Body of pancreas (tissue), 4 donors: ENCODE results near the gene SCN5A. TPM values are rescaled to one million over a fixed set of nuclear protein-coding genes. Genes with fewer than 3 reads are reported as not detected.

Experiments
- ATAC-seq: fragments of 150-250 bp; one replicate; pipeline ENCODE4 v1.9.1; 2016
- DNase-seq, 4 donors: peaks; one replicate each; pipeline ENCODE4 v3.0.0-alpha.2; 2019
- H3K27ac ChIP-seq, 4 donors: fragments of 200-600 bp; sonication (generic); 1 replicate in 3 of 4; 2 replicates in 1 of 4; pipeline versions ENCODE4 v1.5.1 to v1.6.1; 2016 to 2019; ENCODE audit warnings: mild to moderate bottlenecking in 1 of 4, mixed read lengths in 1 of 4, moderate library complexity in 1 of 4
- H3K27me3 ChIP-seq, 2 donors: fragments of 200-600 bp; sonication (generic); one replicate each; pipeline ENCODE4 v1.6.0; 2016; ENCODE audit warnings: mild to moderate bottlenecking in 1 of 2
- H3K36me3 ChIP-seq, 2 donors: fragments of 200-600 bp; sonication (generic); replicated peaks in 1 of 2; 2 replicates each; pipeline ENCODE4 v1.5.1; 2016; ENCODE audit warnings: low read depth in 2 of 2; ENCODE audit not compliant: insufficient read depth in 1 of 2
- H3K4me1 ChIP-seq: fragments of 200-600 bp; sonication (generic); one replicate; pipeline ENCODE4 v1.6.0; 2016
- H3K4me3 ChIP-seq, 2 donors: fragments of 200-600 bp; sonication (generic); 1 replicate in 1 of 2; 2 replicates in 1 of 2; pipeline ENCODE4 v1.5.1; 2016 to 2019
- H3K9me3 ChIP-seq, 3 donors: fragments of 200-600 bp; sonication (generic); 1 replicate in 2 of 3; 2 replicates in 1 of 3; pipeline ENCODE4 v1.5.1; 2016
- CTCF ChIP-seq, 7 experiments: fragments of 450-650 bp in 4 of 7; fragments of 200-600 bp in 3 of 7; sonication (generic) in 3 of 7; IDR thresholded peaks; one replicate each; pipeline ENCODE4 v1.5.1; 2016 to 2019; ENCODE audit warnings: antibody characterized with exemption in 7 of 7
- POLR2A ChIP-seq, 3 donors: fragments of 450-650 bp; IDR thresholded peaks; one replicate each; pipeline ENCODE4 v1.6.1; 2016; ENCODE audit warnings: antibody characterized with exemption in 3 of 3, mild to moderate bottlenecking in 2 of 3
- WGBS, 2 donors: methylation state at CpG; one replicate each; pipeline ENCODE4 v1.1.5; 2017; 5-methylcytosine and 5-hydroxymethylcytosine counted together
- intact Hi-C: fragments of 100-400 bp; cut with DNase I; formaldehyde crosslinking; loops from one replicate; pipeline ENCODE4 v1.15.1; 2023
- total RNA-seq, 2 donors: library from RNA; depleted of rRNA; stranded (reverse); fragments of >200 nt; gene quantifications; one replicate each; pipeline ENCODE4 v1.1.0, GENCODE V29; 2016

SCN5A gene
- total RNA-seq, 2 donors from 2014 or later, result 0.26 TPM; not detected in 1

GRCh38 chr3:38582316-38582715 is 67.2 kb downstream of the SCN5A start:
- no peak for TF ChIP-seq CTCF (IDR thresholded peaks at IDR 0.05)
- TF ChIP-seq POLR2A (IDR thresholded peaks at IDR 0.05), result no peak
- Histone ChIP-seq H3K9me3 (no peaks in the 10 kb centered on the region), H3K36me3 (no peaks in the 10 kb centered on the region), H3K27ac (no peak overlapping the region), H3K4me3 (no peak overlapping the region), H3K27me3 (no peaks in the 10 kb centered on the region), H3K4me1 (no peaks in the 10 kb centered on the region)
- no peak for DNase-seq
- no peak for ATAC-seq
- 69 to 77% methylated on average over 5 to 6 of the region's 6 CpGs for WGBS, 2 donors
- intact Hi-C loops, result no loop called here

- WGBS, 2 donors, result 57 to 63% methylated on average over 1 to 2 of the region's 2 CpGs
- intact Hi-C loops, result no loop called here
- no peak for DNase-seq
- no peak overlapping the region for H3K4me3 ChIP-seq
- no peaks in the 10 kb centered on the region for H3K27me3 ChIP-seq
- ATAC-seq, result no peak
- no peaks in the 10 kb centered on the region for H3K36me3 ChIP-seq
- H3K9me3 ChIP-seq, result no peaks in the 10 kb centered on the region
- no peak overlapping the region for H3K27ac ChIP-seq
- TF ChIP-seq POLR2A (IDR thresholded peaks at IDR 0.05) (no peak), CTCF (IDR thresholded peaks at IDR 0.05) (no peak)
- no peaks in the 10 kb centered on the region for H3K4me1 ChIP-seq
Measured at GRCh38 chr3:38581774-38582173, 67.7 kb downstream of the SCN5A start.

GRCh38 chr3:38580450-38581382 is 68.8 kb downstream of the SCN5A start:
- intact Hi-C loops, result no loop called here
- H3K9me3 ChIP-seq, result no peaks in the 10 kb centered on the region
- H3K4me3 ChIP-seq, result no peak overlapping the region
- no peaks in the 10 kb centered on the region for H3K4me1 ChIP-seq
- WGBS, 2 donors, result 81 to 86% methylated on average over 9 to 21 of the region's 21 CpGs
- ATAC-seq (no peak), DNase-seq (no peak)
- TF ChIP-seq CTCF (IDR thresholded peaks at IDR 0.05) (no peak), POLR2A (IDR thresholded peaks at IDR 0.05) (no peak)
- H3K27ac ChIP-seq, result no peak overlapping the region
- H3K36me3 ChIP-seq, result no peaks in the 10 kb centered on the region
- H3K27me3 ChIP-seq, result no peaks in the 10 kb centered on the region

GRCh38 chr3:38579551-38580449 is 69.7 kb downstream of the SCN5A start:
- no peak overlapping the region for H3K27ac ChIP-seq
- no peaks in the 10 kb centered on the region for H3K36me3 ChIP-seq
- H3K4me1 ChIP-seq, result no peaks in the 10 kb centered on the region
- WGBS, 2 donors, result 78 to 86% methylated on average over 14 of the region's 14 CpGs
- H3K4me3 ChIP-seq, result no peak overlapping the region
- ATAC-seq (no peak), DNase-seq (no peak)
- intact Hi-C loops, result no loop called here
- no peak for TF ChIP-seq CTCF (IDR thresholded peaks at IDR 0.05)
- TF ChIP-seq POLR2A (IDR thresholded peaks at IDR 0.05), result no peak
- no peaks in the 10 kb centered on the region for H3K27me3 ChIP-seq
- no peaks in the 10 kb centered on the region for H3K9me3 ChIP-seq
